HG02840 (cell line): ENCODE measurements around the gene SCRN1.

ENCODE experiments used
- ATAC-seq: cut with Tn5 transposase; IDR thresholded peaks from one replicate; pipeline ENCODE4 v1.9.1; 2021; ENCODE audit warnings: mild to moderate bottlenecking, moderate library complexity, moderate number of reproducible peaks; ENCODE audit not compliant: unreplicated experiment, low FRiP score

SCRN1 gene

DNA sequence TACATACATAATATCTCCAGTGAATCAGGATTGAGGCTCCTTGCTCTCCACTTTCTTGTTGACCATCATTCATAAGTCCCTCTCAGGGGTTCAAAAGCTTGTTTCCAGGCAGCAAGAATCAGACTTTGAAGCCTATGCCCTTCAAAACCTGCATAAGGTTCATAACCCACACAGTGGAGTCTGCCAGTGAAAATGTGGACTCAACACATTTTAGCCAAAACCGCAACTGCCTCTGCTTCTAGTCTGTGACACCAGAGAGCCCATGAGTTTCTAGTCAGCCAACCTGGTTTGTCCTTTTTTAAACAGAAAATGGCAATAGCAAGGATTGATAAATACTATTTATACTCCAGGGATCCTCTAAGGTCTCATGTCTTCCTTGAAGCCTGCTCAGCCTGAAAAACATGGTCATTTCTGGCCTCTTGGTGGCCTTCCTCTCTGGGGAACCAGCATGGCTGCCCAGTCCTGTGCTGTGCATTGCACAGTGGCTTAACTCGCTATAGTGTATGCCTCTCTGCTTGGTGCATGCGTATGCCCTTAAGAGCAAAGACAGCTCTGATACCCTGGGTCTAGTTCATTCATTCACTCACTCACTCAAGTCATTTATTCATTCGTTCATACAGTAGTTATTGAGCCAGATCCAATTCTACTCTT is 115.8 kb downstream of the SCRN1 start:
- ATAC-seq = no peak

DNA sequence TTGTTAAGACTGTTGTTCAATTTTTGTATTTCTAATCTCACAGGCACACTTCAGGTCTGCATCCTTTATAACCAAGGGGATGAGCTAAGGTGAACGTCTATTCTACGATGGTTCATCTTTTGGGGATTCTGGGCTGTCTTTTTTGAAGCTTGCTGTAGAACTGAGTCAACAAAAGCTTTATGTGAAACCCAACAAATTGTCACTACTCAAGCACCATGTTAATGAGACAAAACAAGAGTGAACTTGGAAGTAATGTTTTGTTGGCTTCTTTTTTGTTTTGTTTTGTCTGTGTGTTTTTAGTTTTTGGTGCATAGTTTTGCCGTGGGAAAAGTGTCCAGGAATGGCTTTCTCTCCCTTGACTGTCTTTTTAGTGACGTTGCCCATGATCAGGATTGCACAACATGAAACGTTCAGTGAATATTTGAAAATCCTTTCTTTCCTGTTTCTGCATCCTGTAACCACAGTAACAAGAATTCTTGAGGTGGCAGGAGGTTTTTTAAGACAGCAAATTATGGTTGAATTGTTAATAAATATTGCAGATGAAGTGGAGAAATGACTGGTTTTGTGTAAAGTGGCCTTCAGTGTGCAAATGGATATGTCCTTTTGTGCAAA is 117.7 kb downstream of the SCRN1 start:
- ATAC-seq = no peak
